GM19397 (cell line): ENCODE results near the gene GSE1.

ENCODE experiments used
- ATAC-seq: cut with Tn5 transposase; IDR thresholded peaks from one replicate; pipeline ENCODE4 v1.9.1; 2021; ENCODE audit warnings: mild to moderate bottlenecking, moderate library complexity; ENCODE audit not compliant: unreplicated experiment

Gene GSE1

GRCh38 chr16:85616607-85617321, 3.6 kb downstream of the GSE1 start:
- no peak for ATAC-seq

- no peak for ATAC-seq
Measured at GRCh38 chr16:85617948-85618347, 4.8 kb downstream of the GSE1 start.

- ATAC-seq = no peak
Measured at GRCh38 chr16:85618521-85618920, 5.4 kb downstream of the GSE1 start.

GRCh38 chr16:85619101-85619891, 6.2 kb downstream of the GSE1 start:
- no peak for ATAC-seq

- ATAC-seq = no peak
Measured at GRCh38 chr16:85620374-85620773, 7.3 kb downstream of the GSE1 start.

GRCh38 chr16:85621698-85622428, 8.7 kb downstream of the GSE1 start:
- ATAC-seq = no peak

GRCh38 chr16:85622683-85623082, 9.6 kb downstream of the GSE1 start:
- ATAC-seq = no peak

GRCh38 chr16:85623250-85623649, 10.1 kb downstream of the GSE1 start:
- no peak for ATAC-seq

GRCh38 chr16:85623997-85624601, 11.0 kb downstream of the GSE1 start:
- no peak for ATAC-seq

- ATAC-seq = no peak
Measured at GRCh38 chr16:85624646-85625045, 11.5 kb downstream of the GSE1 start.

GRCh38 chr16:85625053-85625452, 11.9 kb downstream of the GSE1 start:
- ATAC-seq = no peak

GRCh38 chr16:85625485-85626117, 12.5 kb downstream of the GSE1 start:
- ATAC-seq = no peak

GRCh38 chr16:85626191-85626981, 13.3 kb downstream of the GSE1 start:
- ATAC-seq = no peak

GRCh38 chr16:85627089-85627488, 14.0 kb downstream of the GSE1 start:
- ATAC-seq = no peak

- no peak for ATAC-seq
Measured at GRCh38 chr16:85627526-85628264, 14.6 kb downstream of the GSE1 start.

GRCh38 chr16:85628265-85628556, 15.1 kb downstream of the GSE1 start:
- ATAC-seq = no peak

GRCh38 chr16:85628645-85629044, 15.5 kb downstream of the GSE1 start:
- ATAC-seq = no peak

GRCh38 chr16:85629326-85629725, 16.2 kb downstream of the GSE1 start:
- ATAC-seq = no peak

GRCh38 chr16:85629853-85630252, 16.7 kb downstream of the GSE1 start:
- no peak for ATAC-seq

GRCh38 chr16:85631230-85631629, 18.1 kb downstream of the GSE1 start:
- no peak for ATAC-seq
